DMS114 treated with DMSO at 0.1 percent for 48 hours (cell line): ENCODE data around the gene KCNQ5.
A peak's percentile ranks its signal among the peaks of the same experiment; 100 is the strongest.
"Not testable (repeated sequence)": the region's sequence is repeated elsewhere in the genome, so short reads cannot be mapped to it uniquely, and the experiment has no call there.

Experiments used
- DNase-seq: peaks from one replicate; lab custom pipeline; 2025; ENCODE audit not compliant: unreplicated experiment; lab: John Stamatoyannopoulos, UW

KCNQ5 gene

GRCh38 chr6:72621291-72622093 lies at the start of gene KCNQ5:
Gene KCNQ5, plus strand, starts transcription at chr6:72622064.
- DNase-seq = no peak

GRCh38 chr6:72579865-72580264 lies 42.0 kb upstream of the KCNQ5 start:
- no peak for DNase-seq

GRCh38 chr6:72580281-72580940 lies 41.5 kb upstream of the KCNQ5 start:
- DNase-seq = peak; percentile 2

GRCh38 chr6:72580950-72581349 lies 40.9 kb upstream of the KCNQ5 start:
- DNase-seq = not testable (repeated sequence)

GRCh38 chr6:72588155-72588554 lies 33.7 kb upstream of the KCNQ5 start:
- DNase-seq = no peak

- DNase-seq = no peak
These were observed 32.8 kb upstream of the KCNQ5 start for GRCh38 chr6:72589096-72589495.

GRCh38 chr6:72595812-72596211 lies 26.1 kb upstream of the KCNQ5 start:
- DNase-seq = no peak

- DNase-seq = no peak
These were observed 5.4 kb upstream of the KCNQ5 start for GRCh38 chr6:72616406-72617015.

GRCh38 chr6:72617721-72618120 lies 4.1 kb upstream of the KCNQ5 start:
- DNase-seq = no peak

GRCh38 chr6:72619883-72620696 lies 1.8 kb upstream of the KCNQ5 start:
- no peak for DNase-seq

GRCh38 chr6:72620871-72621290 lies 983 bp upstream of the KCNQ5 start:
- DNase-seq = no peak

GRCh38 chr6:72622094-72622940 lies 453 bp downstream of the KCNQ5 start:
- no peak for DNase-seq

GRCh38 chr6:72623808-72624207 lies 1.9 kb downstream of the KCNQ5 start:
- no peak for DNase-seq

- DNase-seq = peak; percentile 9
These were observed 2.8 kb downstream of the KCNQ5 start for GRCh38 chr6:72624557-72625160.

GRCh38 chr6:72626126-72626525 lies 4.3 kb downstream of the KCNQ5 start:
- no peak for DNase-seq

- no peak for DNase-seq
These were observed 5.7 kb downstream of the KCNQ5 start for GRCh38 chr6:72627539-72627938.

GRCh38 chr6:72631480-72631879 lies 9.6 kb downstream of the KCNQ5 start:
- DNase-seq = no peak

- DNase-seq = no peak
These were observed 13.8 kb downstream of the KCNQ5 start for GRCh38 chr6:72635636-72636035.

- DNase-seq = no peak
These were observed 14.4 kb downstream of the KCNQ5 start for GRCh38 chr6:72636215-72636614.

GRCh38 chr6:72636786-72637185 lies 14.9 kb downstream of the KCNQ5 start:
- no peak for DNase-seq
